HG02642 (cell line): ENCODE data around the gene AFF3.

ENCODE experiments used
- ATAC-seq: cut with Tn5 transposase; IDR thresholded peaks from one replicate; pipeline ENCODE4 v1.9.1; 2021; ENCODE audit warnings: mild to moderate bottlenecking; ENCODE audit not compliant: unreplicated experiment, poor library complexity

The AFF3 gene

DNA sequence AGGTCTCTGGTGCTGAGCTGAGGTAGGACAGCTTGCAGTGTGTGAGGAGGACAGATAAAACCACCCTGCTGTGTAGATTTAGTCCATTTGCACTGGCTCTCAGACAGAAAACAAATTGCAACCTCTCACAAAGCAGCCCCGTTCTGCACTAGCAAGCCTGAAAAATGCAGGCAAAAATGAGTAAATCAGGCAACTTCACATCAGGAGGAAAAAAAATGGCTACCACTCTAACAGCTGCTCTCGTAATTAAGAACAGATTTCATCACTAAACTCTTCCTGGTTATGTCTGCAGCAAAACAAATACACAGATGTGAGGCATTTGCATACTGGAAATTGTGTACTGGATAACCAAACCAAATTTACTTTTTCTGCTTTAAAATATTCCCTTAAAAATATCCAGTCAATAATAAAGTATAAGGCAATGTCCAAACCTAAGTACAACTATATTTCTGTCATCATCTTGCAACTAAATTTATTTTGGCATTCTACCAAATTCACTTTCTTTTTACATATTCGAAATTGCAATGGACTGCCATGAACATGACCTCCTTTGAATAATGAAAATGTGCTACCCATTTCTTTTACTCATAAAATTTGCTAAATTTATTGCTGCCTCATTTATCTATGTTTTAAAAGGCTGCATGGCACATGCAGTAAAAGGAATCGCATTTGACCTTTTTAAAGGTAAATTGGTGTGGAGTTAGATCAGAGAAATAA is 157.4 kb downstream of the AFF3 start:
- ATAC-seq, result no peak

GRCh38 chr2:99982744-99983143 is 159.6 kb downstream of the AFF3 start:
- ATAC-seq, result no peak

DNA sequence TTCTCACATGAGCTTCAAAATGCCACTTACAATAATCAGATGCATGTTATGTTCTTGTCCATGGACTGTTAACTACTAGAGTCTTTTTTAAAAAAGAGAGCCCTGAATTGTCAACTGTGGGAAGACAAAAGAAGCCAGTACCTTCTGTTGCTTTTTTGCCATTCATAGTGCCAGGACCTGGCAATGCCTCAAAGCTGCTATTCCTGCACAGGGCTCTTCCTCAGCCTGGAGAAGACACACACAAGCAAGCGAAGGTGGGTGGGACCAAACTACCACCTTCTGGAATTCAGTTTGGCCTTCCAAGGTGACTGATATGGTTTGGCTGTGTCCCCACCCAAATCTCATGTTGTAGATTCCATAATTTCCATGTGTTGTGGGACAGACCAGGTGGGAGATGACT is 160.6 kb downstream of the AFF3 start:
- ATAC-seq, result no peak

GRCh38 chr2:99980176-99980575 is 162.2 kb downstream of the AFF3 start:
- ATAC-seq, result no peak

- no peak for ATAC-seq
Measured at GRCh38 chr2:99977966-99978365, 164.4 kb downstream of the AFF3 start.

DNA sequence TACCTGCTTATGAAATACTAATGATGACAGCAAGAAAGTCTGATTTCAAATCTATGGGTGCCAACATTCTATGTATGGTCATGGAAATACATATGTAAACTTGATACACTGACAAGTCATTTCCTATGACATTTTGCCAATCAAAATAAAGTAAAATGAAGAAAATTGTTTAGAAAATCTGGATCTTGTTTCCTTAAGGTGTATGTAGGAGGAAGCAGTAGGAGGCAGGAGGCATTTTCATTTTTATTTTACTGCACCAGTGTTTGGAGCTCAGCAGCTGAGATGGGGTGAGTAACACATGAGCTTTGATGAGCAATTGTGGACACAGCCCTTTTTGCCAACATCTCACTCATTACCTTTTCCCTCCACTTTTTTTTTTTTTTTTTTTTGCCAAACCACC is 167.0 kb downstream of the AFF3 start:
- ATAC-seq, result no peak

DNA sequence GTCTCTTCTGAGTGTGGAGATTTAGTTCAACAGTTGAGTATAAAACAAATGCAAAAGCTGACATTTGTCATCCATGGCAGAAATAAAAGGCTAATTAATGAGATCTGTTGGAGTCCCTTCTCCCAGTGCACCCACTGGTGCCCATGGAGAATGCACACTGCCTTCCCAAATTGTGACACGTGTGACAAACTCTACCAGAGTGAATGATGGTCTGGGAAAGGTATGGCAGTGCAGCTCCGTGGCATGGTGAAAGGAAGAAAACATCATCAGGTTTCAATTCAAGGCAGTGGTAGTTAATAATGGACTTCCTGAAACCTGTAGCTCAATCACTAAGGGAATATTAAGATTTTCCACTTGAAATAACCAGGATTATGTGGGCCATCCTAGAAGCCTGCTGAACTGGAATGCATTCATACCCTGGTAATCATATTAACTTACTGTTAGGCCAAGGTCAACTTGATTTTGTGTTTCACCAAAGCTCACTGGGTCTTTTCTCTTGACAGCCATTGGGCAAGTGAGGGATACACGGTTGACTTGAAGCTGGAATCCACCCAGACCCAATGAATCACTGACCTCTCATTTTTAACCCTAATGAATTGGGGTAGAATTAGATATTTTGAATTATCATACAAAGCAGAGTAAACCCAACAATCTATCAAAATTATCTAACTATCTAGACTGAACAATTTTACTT is 167.6 kb downstream of the AFF3 start:
- no peak for ATAC-seq

DNA sequence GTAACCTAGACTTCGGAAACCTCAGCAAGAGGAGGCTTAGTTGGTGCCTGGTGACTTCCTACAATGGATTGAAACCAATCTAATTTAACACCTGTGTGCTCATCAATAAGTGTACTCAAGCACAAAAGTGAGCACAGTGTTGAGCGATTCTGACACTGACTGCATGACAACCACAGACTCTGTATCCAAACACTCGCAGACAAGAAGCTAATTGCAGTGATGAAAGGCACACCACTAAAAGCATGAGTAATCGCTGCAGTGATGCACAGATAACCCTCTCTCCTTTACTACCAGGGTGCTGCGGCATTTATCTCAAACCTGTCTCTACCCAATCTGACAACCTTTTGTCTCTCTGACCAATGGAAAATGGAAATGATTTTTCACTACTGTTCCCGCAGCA is 168.1 kb downstream of the AFF3 start:
- ATAC-seq, result no peak

DNA sequence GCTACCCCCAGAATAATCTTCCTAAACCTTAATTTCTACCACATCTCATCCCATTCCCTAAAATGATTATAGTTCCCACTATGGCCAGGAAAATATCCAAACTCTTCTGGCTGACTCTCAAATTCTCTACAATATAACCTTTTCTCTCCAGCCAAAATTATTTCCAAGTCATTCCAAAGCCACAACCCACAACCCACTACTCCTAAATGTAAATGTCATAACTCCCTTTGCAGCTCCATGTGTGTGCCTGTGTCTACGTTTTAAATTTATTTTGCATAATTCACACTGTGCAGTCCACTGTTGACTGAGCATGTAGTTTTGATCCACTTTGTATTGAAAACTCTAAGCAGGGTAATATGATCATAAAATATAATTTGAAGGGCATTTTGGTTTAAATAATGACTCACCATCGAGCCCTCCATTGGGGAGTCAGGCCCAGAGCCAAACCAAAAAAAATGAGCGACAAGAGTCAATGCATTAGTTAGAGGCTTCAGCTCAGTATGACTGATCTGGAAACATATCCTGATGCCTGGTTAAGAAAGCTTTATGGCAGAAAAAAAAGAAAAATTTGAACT is 171.0 kb downstream of the AFF3 start:
- ATAC-seq, result no peak

DNA sequence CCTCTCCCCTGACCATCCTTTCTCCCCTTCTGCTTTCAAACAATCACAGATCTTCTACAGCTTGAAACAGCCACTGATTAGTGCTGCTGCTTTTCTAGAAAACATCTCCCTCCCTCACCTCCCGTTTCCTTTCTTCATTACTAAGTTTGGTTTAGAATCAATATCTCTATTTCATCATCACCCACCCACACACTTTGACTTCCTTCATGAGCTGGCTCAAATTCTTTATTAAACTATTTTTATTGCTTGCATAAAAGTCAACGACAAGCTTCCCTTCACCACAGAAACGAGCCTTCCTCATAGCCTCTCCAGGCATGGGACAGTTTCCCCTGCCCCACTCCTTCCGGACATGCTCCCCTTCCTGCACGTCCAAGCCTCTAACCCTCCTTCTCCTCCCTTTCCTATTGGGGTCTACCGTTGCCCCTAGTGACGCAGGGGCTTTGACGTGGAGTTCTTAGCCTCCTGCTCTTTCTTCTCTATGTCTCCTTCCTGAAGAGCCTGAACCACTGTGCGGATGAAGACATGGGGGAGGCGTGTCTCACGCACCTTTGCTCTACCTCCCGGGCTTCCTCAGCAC is 172.0 kb downstream of the AFF3 start:
- ATAC-seq, result no peak

GRCh38 chr2:99961196-99961913 is 181.0 kb downstream of the AFF3 start:
- ATAC-seq, result no peak

DNA sequence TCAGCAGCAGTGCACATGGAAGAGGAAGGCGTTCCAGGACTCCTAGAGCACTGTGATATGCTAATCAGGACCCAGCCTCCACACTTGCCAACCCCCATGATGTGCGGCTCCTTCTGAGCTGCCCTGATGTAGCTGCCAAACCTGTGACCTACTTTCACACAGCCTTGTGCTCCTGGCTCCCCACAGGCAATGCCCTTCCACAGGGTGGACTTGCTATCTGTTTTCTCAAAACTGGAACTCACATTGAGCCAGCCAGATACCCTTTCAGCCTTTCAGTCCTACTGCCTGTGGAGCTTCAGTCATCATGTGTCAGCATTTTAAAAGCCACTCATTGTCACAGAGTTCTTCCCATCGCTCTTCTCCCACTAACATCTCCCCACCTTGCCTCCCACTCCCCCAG is 181.6 kb downstream of the AFF3 start:
- no peak for ATAC-seq

- no peak for ATAC-seq
Measured at GRCh38 chr2:99960291-99960690, 182.1 kb downstream of the AFF3 start.

DNA sequence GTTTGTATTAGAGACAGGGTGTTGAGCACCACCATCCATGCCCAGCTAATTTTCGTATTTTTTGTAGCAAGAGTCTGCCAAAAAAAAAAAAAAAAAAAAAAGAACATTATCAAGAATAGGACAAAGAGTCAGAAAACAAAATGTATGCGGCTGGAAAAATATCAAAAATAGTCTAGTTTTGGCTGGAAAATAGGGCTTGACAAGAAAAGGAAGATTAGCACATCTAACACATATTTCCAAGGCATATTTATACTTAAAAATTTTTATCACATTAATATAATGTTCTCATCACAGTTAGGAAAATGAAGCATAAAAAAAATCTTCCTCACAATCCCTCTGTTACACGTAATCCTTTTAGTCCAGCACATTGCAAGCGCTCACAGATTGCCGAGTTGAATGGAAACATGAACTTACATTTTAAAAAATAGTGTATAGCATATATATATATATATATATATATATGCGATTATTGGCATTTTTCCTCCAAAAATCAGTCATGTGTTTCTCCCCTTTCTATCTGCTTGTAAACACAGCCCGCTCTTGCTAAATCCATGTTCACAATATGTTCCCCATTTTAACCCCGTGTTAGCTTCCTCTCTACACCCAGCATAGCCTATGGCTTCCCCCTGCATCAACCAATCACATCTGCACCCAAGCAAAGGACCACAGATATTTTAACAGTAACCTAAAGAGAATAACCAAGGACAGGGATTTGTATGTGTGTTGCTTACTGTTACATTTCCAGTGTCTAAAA is 183.0 kb downstream of the AFF3 start:
- ATAC-seq, result no peak

DNA sequence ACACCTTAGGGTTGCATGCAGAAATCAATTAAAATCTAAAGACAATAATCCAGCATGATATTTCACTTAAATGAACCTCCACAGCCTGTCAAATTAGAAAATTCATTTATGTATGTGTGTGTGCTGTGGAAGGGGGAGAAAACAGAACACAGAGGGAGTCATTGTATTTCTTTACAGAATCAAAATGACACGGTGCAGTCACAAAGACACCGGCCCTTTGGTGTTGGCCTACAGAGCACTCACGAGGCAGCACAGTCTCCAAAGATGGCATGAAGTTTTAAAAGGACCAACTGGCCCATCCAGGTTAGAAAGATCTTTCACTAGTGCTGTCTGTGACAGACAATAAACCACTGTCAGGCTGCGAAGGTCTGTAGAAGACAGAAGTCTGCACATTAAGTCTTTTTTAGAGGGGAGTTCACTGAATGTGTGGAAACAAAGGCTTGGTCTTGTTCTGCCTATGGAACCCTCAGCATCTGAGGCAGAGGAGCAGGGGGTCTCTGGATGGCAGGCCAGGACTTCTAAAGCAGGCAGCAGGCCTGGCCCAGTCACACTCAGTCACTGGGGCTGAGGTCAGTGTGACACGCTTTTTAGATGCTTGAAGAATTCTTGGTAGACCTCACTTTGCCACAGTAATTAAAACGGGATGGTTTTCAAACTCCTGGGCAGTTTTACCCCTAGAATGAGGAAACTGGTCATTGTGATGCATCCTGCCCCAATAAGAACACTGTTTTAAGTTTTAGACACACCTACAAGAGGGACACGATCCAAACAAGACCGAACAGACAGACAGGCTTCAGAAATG is 184.9 kb downstream of the AFF3 start:
- ATAC-seq, result no peak

- ATAC-seq, result no peak
Measured at GRCh38 chr2:99956232-99957030, 186.0 kb downstream of the AFF3 start.

DNA sequence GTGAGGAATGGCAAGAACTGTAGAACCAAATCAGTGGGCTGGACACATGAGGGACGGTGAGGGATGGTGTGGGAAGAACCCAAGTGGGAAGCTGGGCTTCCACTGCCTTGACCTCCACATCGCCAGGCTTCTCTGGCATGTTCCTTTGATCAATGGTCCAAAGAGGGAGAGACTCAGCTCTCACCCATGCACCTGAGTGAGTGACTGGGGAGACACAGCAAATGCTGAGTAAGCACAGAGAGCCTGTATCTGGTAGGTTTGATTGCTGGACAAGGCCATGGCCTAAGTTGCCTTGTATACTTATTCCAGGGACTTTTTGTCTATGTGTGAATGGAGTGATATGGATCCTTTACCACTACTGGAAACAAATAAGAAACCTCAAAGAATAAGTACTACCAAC is 188.6 kb downstream of the AFF3 start:
- ATAC-seq, result no peak

- ATAC-seq, result no peak
Measured at GRCh38 chr2:99949963-99950362, 192.4 kb downstream of the AFF3 start.

- ATAC-seq, result no peak
Measured at GRCh38 chr2:99949530-99949929, 192.9 kb downstream of the AFF3 start.
